ENCODE data around the gene CEL. TPM values are rescaled to one million over a fixed set of nuclear protein-coding genes. Genes with fewer than 3 reads are reported as not detected.
A peak's percentile ranks its signal among the peaks of the same experiment; 100 is the strongest.

CEL gene
- total RNA-seq, 3 donors from 2014 or later = 0.87 to 1.6 (median 1.4) TPM

DNA sequence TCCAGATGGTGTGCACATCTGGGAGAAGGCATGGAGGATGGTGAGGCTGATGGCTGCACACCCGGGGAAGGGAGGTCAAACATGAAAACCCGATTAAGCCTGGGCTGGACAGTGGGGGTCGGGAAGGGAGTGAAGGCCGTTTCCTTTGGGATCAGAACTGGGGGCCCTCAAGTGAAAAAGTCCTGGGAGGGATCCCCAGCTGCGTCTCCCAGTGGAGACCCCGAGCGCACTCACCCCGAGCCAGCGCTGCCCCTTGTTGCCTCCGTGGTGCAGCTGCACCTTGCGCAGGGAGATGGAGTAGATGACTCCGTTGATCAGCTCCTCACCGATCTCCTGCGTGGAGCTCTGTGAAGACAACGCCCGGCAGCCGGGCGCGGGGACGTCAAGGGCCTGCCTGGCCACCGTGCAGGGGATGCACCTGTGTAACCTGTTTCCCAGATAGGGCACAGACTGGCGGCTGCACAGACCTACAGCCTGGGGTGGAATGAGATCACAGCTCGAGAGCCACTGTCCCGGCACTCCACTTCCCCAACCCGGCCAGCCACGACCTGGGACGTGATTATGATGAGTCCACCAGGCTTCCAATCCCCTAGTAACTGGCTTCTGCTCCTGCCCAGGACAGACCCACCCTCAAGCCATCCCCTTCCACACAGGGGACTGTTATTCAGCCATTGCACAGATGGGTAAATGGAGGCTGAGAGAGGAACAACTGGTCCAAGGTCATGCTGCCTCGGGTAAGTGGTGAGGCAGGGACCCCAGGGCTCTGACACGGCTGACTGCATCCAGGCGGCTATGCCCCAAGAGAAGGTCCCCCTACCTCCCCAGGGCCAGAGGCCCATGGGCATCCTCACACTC lies 50.3 kb downstream of the CEL start:
- TF ChIP-seq, protein P1, sequence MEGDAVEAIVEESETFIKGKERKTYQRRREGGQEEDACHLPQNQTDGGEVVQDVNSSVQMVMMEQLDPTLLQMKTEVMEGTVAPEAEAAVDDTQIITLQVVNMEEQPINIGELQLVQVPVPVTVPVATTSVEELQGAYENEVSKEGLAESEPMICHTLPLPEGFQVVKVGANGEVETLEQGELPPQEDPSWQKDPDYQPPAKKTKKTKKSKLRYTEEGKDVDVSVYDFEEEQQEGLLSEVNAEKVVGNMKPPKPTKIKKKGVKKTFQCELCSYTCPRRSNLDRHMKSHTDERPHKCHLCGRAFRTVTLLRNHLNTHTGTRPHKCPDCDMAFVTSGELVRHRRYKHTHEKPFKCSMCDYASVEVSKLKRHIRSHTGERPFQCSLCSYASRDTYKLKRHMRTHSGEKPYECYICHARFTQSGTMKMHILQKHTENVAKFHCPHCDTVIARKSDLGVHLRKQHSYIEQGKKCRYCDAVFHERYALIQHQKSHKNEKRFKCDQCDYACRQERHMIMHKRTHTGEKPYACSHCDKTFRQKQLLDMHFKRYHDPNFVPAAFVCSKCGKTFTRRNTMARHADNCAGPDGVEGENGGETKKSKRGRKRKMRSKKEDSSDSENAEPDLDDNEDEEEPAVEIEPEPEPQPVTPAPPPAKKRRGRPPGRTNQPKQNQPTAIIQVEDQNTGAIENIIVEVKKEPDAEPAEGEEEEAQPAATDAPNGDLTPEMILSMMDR (IDR thresholded peaks at IDR 0.05) = no peak
- no peak overlapping the region for H3K4me3 ChIP-seq
- DNase-seq (peak in 2 of 3 donors; percentile 23 to 58), ATAC-seq (no peak)
- H3K4me1 ChIP-seq (ENCODE audit: low read depth) = peaks cover 38% of the 10 kb centered on the region
- peaks cover 7% of the 10 kb centered on the region for H3K36me3 ChIP-seq (ENCODE audit: low read depth)
- no peaks in the 10 kb centered on the region for H3K9me3 ChIP-seq
- intact Hi-C loops (cut with DNase I, micrococcal nuclease) = no loop called here

- Histone ChIP-seq H3K4me3 (no peak overlapping the region), H3K36me3 (ENCODE audit: low read depth) (peaks cover 7% of the 10 kb centered on the region), H3K4me1 (ENCODE audit: low read depth) (peaks cover 43% of the 10 kb centered on the region), H3K9me3 (no peaks in the 10 kb centered on the region)
- ATAC-seq (peak; percentile 19), DNase-seq (peak; percentile 46 to 75 (median 51))
- TF ChIP-seq, protein P1 (IDR thresholded peaks at IDR 0.05) = no peak
- intact Hi-C loops (cut with DNase I, micrococcal nuclease) = no loop called here
These were observed 50.9 kb downstream of the CEL start for GRCh38 chr9:133112663-133113026.

DNA sequence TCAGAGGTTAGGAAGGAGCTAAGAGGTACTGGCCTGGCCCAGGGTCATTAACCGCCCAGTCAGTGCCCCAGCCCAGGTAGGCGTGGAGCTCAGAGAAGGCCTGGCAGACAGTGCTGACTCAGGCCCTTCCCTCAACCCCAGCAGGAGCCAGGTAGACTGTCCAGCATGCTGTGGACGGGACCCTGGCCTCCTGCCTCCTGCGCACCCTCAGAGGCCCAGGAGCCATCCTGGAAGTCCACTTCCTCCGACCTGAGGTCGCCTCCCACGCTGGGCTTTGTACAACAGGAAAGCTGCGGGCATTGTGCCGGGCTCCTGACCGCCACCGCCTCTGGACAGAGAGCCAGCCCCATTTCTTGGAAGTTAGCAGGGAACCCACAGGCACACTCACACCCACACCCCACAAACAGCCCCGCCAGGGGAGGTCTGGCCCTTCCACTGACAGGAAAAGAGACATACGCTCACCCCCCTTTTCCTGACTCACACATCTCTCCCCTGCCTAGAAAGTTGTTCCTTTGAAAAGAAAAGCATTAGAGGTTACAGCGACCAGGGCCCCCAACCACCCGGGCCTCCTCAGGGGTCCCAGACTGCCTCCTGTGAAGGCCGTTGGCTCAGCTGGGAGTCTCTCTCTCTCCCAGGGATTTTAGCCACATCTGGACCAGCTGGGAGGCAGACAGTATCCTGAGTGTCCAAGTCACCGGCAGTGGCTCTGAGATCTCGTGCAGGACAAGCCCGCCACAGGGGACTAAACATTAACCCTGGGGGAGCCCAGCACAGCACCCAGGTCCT lies 51.6 kb downstream of the CEL start:
- peaks cover under 1% of the 10 kb centered on the region for H3K36me3 ChIP-seq (ENCODE audit: low read depth)
- H3K4me1 ChIP-seq (ENCODE audit: low read depth) = peaks cover 43% of the 10 kb centered on the region
- ATAC-seq (peak; percentile 23), DNase-seq (peak in 2 of 3 donors; percentile 42 to 65)
- no peaks in the 10 kb centered on the region for H3K9me3 ChIP-seq
- intact Hi-C loops (cut with DNase I, micrococcal nuclease) = no loop called here
- H3K4me3 ChIP-seq = no peak overlapping the region
- TF ChIP-seq, protein P1 (IDR thresholded peaks at IDR 0.05) = no peak

DNA sequence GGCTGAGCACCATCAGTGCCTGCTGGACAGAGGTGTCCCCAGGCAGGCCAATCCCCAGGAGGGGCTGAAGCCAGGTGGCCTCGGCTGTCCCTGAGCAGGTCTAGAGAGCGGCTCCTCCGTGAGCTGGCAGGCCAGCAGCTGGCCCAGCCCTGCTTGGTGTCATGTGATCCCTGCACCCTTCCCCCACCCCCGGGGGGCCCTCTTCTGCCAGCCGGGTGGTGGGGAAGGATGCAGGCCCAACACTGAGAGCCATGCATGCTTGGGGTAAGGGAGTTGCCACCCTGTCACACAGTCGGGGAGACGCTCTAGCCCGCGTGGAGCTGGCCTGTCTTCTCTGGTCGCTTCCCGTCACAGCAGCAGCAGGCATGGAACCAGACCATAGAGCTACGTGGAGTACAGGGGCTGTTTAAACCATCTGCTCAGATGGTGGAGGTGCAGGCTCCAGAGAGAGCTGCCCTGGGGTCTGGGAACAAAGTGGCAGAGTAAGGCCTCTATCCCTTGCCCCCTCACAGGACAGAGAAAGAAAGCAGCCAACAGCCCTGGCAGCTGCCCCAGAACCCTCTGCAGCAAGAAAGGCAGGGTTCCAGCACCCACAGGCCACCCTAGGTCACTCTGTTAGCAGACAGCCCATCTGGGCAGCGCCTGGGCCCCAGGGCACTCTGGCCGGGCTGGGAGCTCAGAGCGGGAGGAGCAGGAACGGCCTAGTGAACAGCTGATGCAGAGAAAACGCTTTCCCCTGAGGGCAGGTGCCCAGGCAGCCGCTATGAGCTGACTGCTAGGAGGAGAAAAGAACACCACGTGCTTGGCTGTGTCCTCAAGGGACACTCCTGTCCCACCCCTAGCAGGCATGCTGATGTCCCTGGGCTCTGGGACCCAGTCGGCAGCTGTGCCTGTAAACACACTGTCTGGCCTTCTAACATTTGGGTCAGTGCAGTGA lies 52.4 kb downstream of the CEL start:
- peak; percentile 2 for ATAC-seq
- Histone ChIP-seq H3K4me3 (no peak overlapping the region), H3K4me1 (ENCODE audit: low read depth) (peaks cover 43% of the 10 kb centered on the region), H3K36me3 (ENCODE audit: low read depth) (no peaks in the 10 kb centered on the region), H3K9me3 (no peaks in the 10 kb centered on the region)
- peak in 2 of 3 donors; percentile 39 to 60 for DNase-seq
- intact Hi-C loops (cut with DNase I, micrococcal nuclease) = no loop called here
- TF ChIP-seq, protein P1 (IDR thresholded peaks at IDR 0.05) = no peak

Data from mucosa of descending colon (tissue), 3 donors.